Heart left ventricle (tissue), 13 donors: ENCODE measurements around the gene GPX5.

Experiments
- CTCF ChIP-seq, 12 donors: fragments of 200-600 bp; sonication (generic) in 4 of 12; IDR thresholded peaks; one replicate each; pipeline versions ENCODE4 v1.5.0 to v1.8.0; 2018 to 2022; ENCODE audit warnings: antibody characterized with exemption in 12 of 12, mild to moderate bottlenecking in 5 of 12
- POLR2A ChIP-seq, 2 donors: fragments of 450-650 bp; IDR thresholded peaks; one replicate each; pipeline ENCODE4 v1.6.1; 2017; ENCODE audit warnings: antibody characterized with exemption in 2 of 2, mild to moderate bottlenecking in 2 of 2, moderate library complexity in 2 of 2
- donor health status: ischemic (EF 13 %, LVEDD 7.1; RV severe dilation, severe dysfunction).
- donor health status: DM: no; HTN: yes; CAD: no.
- donor health status: DM: no; HTN: no; CAD: no.
- donor health status: ischemic (EF 25% LVEDD 6.9; RV normal size, moderate dysfunction).
- donor health status: ischemic (EF 25% LVEDD 5.7; RV mildly dilated, moderate dysfunction).
- donor health status: ischemic (EF 35%, LVEDD 5.7; RV mildly dilated, moderate dysfunction).
- donor health status: nonischemic (EF 11% LVEDD 7.7; RV severe dilation, severe dysfunction).
- donor health status: DM: yes; HTN: yes; CAD: no.
- donor health status: PGD.
- donor health status: ischemic (EF 29% LVEDD 5.4; RV normal size, mild dysfunction).
- donor health status: nonischemic (EF 23%, LVEDD 6.1; RV moderate dilation, normal function).

DNA sequence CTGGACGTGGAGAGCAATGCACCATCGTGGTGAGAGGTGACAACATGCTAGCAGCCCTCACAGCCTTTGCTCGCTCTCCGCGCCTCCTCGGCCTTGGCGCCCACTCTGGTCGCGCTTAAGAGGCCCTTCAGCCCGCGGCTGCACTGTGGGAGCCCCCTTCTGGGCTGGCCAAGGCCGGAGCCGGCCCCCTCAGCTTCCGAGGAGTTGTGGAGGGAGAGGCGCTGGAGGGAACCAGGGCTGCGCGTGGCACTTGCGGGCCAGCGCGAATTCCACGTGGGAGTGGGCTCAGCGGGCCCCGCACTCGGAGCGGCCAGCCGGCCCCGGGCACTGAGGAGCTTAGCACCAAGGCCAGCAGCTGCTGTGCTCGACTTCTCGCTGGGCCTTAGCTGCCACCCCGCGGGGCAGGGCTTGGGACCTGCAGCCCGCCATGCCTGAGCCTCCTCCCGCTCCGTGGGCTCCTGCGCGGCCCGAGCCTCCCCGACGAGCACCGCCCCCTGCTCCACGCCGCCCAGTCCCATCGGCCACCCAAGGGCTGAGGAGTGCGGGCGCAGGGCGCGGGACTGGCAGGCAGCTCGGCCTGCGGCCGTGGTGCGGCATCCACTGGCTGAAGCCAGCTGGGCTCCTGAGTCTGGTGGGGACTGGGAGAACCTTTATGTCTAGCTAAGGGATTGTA lies 13.9 kb upstream of the GPX5 start:
- no peak for TF ChIP-seq CTCF (IDR thresholded peaks at IDR 0.05)
- no peak for TF ChIP-seq POLR2A (IDR thresholded peaks at IDR 0.05)
